GM13977 (cell line): ENCODE results near the gene CCN6.
A peak's percentile ranks its signal among the peaks of the same experiment; 100 is the strongest.

Experiments
- DNase-seq: peaks from one replicate; pipeline ENCODE4 v3.0.0; 2012; ENCODE audit warnings: low spot score
- in situ Hi-C: fragments of 300-500 bp; cut with MboI; formaldehyde crosslinking; loops from one replicate; pipeline ENCODE4 v1.12.0; 2022; ENCODE audit warnings: low sequenced_read_pairs, low pct_unique_long_range_greater_than_20kb, mixed read lengths, inconsistent platforms; ENCODE audit not compliant: unreplicated experiment
- TF ChIP-seq, protein P1 (sequence below): IDR thresholded peaks from 2 replicates; pipeline ENCODE4 v1.5.1; 2012; ENCODE audit warnings: mild to moderate bottlenecking, control low read depth; ENCODE audit not compliant: insufficient read depth; ENCODE audit errors: extremely low read depth, missing control alignments

CCN6 gene

DNA sequence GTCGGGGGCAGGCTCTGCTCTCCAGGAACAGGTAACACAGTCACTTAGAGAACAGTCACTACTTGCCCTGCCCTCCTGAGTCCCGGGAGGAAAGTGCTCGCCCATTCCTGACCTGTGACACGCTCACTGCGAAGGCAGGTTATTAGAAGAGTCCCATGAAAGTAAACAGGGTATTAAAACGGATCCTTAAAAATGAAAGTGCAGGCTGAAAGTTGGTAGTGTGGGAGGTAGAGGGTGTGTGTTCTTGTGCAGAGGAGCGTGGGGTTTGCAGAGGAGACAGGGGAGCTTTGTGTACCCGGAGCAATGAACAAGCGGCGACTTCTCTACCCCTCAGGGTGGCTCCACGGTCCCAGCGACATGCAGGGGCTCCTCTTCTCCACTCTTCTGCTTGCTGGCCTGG lies at the start of gene CCN6:
Gene CCN6 (plus strand): TSS at position 104 of the 400 bp plus-strand sequence. CDS start 254 bp downstream, at position 358.
- TF ChIP-seq, protein P1, sequence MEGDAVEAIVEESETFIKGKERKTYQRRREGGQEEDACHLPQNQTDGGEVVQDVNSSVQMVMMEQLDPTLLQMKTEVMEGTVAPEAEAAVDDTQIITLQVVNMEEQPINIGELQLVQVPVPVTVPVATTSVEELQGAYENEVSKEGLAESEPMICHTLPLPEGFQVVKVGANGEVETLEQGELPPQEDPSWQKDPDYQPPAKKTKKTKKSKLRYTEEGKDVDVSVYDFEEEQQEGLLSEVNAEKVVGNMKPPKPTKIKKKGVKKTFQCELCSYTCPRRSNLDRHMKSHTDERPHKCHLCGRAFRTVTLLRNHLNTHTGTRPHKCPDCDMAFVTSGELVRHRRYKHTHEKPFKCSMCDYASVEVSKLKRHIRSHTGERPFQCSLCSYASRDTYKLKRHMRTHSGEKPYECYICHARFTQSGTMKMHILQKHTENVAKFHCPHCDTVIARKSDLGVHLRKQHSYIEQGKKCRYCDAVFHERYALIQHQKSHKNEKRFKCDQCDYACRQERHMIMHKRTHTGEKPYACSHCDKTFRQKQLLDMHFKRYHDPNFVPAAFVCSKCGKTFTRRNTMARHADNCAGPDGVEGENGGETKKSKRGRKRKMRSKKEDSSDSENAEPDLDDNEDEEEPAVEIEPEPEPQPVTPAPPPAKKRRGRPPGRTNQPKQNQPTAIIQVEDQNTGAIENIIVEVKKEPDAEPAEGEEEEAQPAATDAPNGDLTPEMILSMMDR: no peak
- no peak for DNase-seq
- in situ Hi-C loops: no loop called here

DNA sequence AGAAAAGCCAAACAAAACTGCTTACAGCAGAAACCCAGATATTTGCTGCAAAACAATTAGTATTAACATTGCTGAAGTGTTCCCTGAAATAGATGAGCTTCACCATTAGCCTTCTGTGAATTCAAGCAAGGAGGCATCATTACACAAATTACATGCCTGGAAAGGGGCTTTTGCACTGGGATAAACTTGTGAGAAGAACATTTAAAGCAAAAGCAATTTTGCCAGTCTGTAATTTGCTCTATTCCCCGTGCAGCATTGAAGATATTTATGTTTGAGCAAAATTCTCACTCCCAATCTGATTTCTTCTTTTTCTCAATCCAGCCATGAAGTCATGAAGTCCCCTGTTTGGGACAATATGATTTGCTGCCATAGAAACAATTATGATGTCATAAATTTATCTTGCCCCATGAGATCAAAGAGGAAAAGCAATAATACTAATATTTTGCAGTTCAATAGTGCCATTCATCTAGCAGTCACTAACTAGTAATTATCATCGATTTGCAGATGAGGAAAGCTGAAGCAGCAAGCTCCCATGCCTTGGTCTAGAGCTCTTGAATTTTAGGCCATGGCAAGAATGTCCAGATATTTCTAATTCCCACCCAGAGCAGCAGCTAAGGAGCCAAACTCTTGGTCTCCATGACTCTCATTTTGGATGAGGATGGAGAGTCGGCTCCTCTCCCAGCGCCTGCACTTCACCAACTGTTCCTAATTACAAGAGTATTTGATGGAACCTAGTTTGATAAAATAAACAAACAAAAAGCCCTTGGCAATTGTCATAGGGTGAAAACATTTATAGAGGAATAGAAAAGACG lies 49.5 kb upstream of the CCN6 start:
- TF ChIP-seq, protein P1: no peak
- no peak for DNase-seq
- in situ Hi-C loops: no loop called here

DNA sequence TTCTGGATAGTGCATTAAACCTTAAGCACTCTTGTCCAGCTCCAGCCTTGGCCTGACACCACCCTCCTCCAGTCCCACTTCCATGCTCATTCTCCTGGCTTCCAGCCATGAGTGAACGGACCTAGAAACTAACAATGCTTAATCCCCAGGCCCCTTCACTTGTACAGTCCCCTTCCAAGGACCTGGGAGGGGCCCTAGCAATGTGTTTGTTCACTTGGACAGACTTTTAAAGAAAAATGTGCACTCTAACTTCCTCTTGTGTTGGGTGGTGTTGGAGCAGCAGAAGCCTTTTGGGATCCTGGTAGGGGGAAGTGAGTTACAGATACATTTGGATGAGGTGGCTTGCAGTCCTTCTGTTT lies 48.9 kb upstream of the CCN6 start:
- in situ Hi-C loops: no loop called here
- no peak for DNase-seq
- TF ChIP-seq, protein P1: no peak

DNA sequence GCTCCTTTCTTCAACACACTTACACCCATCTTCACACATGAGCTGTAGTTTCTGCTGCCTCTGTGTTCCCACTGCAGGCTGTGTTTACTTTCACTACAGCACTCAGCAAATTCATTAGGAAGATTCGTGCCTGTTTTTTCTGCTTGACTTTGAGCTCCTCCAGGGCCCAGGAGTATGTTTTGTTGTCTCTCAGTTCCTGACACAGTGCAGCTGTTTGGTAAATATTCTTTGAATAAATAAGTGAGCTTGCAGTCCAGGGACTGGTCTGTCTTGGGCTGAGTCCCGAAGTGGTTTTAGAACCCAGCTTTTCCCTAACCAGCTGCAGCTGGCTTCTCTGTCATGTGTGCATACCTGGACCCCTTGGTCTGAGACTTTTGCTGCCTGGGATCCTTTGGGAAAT lies 46.6 kb upstream of the CCN6 start:
- in situ Hi-C loops: no loop called here
- TF ChIP-seq, protein P1: no peak
- DNase-seq: no peak

DNA sequence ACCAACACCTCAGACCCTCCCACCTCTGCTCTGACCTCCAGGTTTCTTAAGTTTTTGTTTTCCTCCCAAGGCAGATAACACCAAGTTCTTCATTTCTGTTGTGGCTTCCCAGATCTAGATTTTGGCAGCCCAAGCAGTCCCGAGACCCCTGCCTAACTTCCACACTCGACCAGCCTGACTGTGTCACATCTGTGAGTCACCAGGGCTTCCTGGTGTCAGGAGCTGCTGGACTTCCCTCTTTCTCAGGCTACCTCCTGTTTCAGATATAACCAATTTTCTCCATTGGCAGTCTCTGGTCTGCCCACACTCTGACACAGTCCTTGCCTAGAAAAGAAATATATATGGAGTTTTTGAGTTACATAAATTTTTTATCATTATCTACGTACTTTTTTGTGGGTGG lies 46.1 kb upstream of the CCN6 start:
- TF ChIP-seq, protein P1: no peak
- in situ Hi-C loops: no loop called here

DNA sequence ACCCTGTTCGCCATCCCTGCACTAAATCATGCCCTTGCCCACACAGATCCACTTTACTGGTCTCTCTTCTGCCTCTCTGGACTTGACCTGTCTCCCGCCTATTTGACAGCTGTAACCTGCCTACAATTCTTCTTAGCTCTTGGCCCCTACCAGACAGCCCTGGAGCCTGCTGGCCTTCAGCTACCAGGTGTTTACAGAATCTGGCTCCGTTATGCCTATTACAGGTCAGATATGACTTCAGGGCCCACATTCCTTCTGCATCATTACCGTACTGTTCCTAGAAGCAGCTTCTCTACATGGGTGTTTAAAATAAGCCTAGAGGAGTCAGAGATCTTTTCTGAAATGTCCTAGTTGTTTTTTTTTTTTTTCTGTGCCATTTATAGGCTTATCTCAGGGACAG lies 45.4 kb upstream of the CCN6 start:
- TF ChIP-seq, protein P1: no peak
- in situ Hi-C loops: no loop called here
- DNase-seq: no peak

More for the DNA sequence above, 46.1 kb upstream of the CCN6 start:
- no peak for DNase-seq

DNA sequence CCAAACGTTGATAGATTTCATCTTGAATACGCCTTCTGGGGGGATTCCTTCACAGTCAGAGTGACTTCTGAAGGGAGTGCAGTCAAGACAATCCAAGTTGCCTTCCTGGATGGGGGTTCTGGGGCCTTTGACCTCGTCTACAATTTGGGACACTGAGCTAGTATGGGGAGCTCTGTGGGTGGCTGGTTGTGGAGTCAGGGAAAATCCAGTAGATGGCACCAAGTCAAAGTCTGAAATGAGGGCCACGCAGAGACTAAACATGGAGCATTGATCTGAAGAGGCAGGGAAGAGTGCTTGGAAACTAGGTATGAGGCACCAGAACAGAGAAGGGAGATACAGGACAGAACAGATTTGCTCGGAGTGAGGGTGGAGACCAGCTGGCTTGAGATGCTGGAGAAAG lies 43.6 kb upstream of the CCN6 start:
- TF ChIP-seq, protein P1: peak; percentile 20
- no peak for DNase-seq
- in situ Hi-C loops: no loop called here
